Kidney tubule cell (primary cell): ENCODE results near the gene PXDN.
A peak's percentile ranks its signal among the peaks of the same experiment; 100 is the strongest.
"Not testable (repeated sequence)": the region's sequence is repeated elsewhere in the genome, so short reads cannot be mapped to it uniquely, and the experiment has no call there.

ENCODE experiments used
- DNase-seq: peaks from one replicate; pipeline ENCODE4 v3.0.0-alpha.2; 2018; ENCODE audit warnings: low spot score

PXDN gene

GRCh38 chr2:1723397-1724042 is 20.8 kb downstream of the PXDN start:
- DNase-seq = peak; percentile 47

GRCh38 chr2:1722692-1723091 is 21.6 kb downstream of the PXDN start:
- no peak for DNase-seq

GRCh38 chr2:1721706-1722646 is 22.3 kb downstream of the PXDN start:
- peak; percentile 99 for DNase-seq

GRCh38 chr2:1718339-1719220 is 25.7 kb downstream of the PXDN start:
- DNase-seq = no peak

GRCh38 chr2:1717113-1717512 is 27.2 kb downstream of the PXDN start:
- DNase-seq = peak; percentile 81

- no peak for DNase-seq
Measured at GRCh38 chr2:1716441-1716840, 27.9 kb downstream of the PXDN start.

- not testable (repeated sequence) for DNase-seq
Measured at GRCh38 chr2:1716014-1716305, 28.4 kb downstream of the PXDN start.

- DNase-seq = no peak
Measured at GRCh38 chr2:1715184-1716013, 28.9 kb downstream of the PXDN start.

GRCh38 chr2:1714291-1715064 is 29.8 kb downstream of the PXDN start:
- no peak for DNase-seq

- no peak for DNase-seq
Measured at GRCh38 chr2:1713839-1714236, 30.5 kb downstream of the PXDN start.

GRCh38 chr2:1713142-1713838 is 31.0 kb downstream of the PXDN start:
- DNase-seq = no peak

GRCh38 chr2:1709946-1710560 is 34.3 kb downstream of the PXDN start:
- DNase-seq = no peak

GRCh38 chr2:1709335-1709605 is 35.0 kb downstream of the PXDN start:
- no peak for DNase-seq

- no peak for DNase-seq
Measured at GRCh38 chr2:1708476-1709334, 35.6 kb downstream of the PXDN start.

GRCh38 chr2:1707771-1708418 is 36.4 kb downstream of the PXDN start:
- DNase-seq = no peak

GRCh38 chr2:1706089-1706841 is 38.0 kb downstream of the PXDN start:
- DNase-seq = not testable (repeated sequence)

GRCh38 chr2:1705557-1706076 is 38.7 kb downstream of the PXDN start:
- DNase-seq = no peak
